ENCODE data around the gene LAMTOR4.

- TF ChIP-seq CTCF (IDR thresholded peaks at IDR 0.05; ENCODE audit: low read depth, low read length) (no peak), EZH2phosphoT487 (IDR thresholded peaks at IDR 0.05; ENCODE audit: low read depth) (no peak)
Observed at GRCh38 chr7:100175296-100175935, 26.7 kb downstream of the LAMTOR4 start.

Measured in OCI-LY3 (cell line).